Endothelial cell of umbilical vein (primary cell): ENCODE results near the gene CTXN2.

ENCODE experiments used
- CTCF ChIP-seq, 2 donors: IDR thresholded peaks; 1 replicate in 1 of 2; 2 replicates in 1 of 2; pipeline ENCODE4 v1.5.1; 2011; ENCODE audit warnings: low read length in 2 of 2, mild to moderate bottlenecking in 2 of 2, moderate library complexity in 2 of 2, control low read depth in 1 of 2, inconsistent platforms in 1 of 2, low read depth in 1 of 2; ENCODE audit not compliant: insufficient read depth in 1 of 2; ENCODE audit errors: extremely low read depth in 1 of 2
- JUN ChIP-seq: IDR thresholded peaks from 2 replicates; pipeline ENCODE4 v1.6.1; 2011; ENCODE audit warnings: borderline replicate concordance, low read depth; ENCODE audit not compliant: insufficient read length, insufficient read depth

GRCh38 chr15:48221261-48221660 is 29.8 kb downstream of the CTXN2 start:
- no peak for TF ChIP-seq CTCF (IDR thresholded peaks at IDR 0.05; ENCODE audit: extremely low read depth in 1 of 2, insufficient read depth in 1 of 2, low read depth in 1 of 2, low read length in 2 of 2)
- TF ChIP-seq JUN, result no peak
